Stimulated activated CD8-positive, alpha-beta memory T cell treated with anti-CD3 and anti-CD28 coated beads, Interleukin-12 subunit alpha, Interleukin-12 subunit beta, amount 100 ng/mL, for 4 hours (primary cell): ENCODE measurements around the gene FXYD4.
"Not testable (repeated sequence)": the region's sequence is repeated elsewhere in the genome, so short reads cannot be mapped to it uniquely, and the experiment has no call there.

Experiments
- DNase-seq: peaks from one replicate; pipeline ENCODE4 v3.0.0-alpha.2; 2020; ENCODE audit warnings: low read depth

The FXYD4 gene

GRCh38 chr10:43419997-43420368 is 48.5 kb downstream of the FXYD4 start:
- no peak for DNase-seq

GRCh38 chr10:43420369-43421200 is 49.1 kb downstream of the FXYD4 start:
- DNase-seq, result peak; percentile 71

GRCh38 chr10:43421201-43421507 is 49.7 kb downstream of the FXYD4 start:
- no peak for DNase-seq

- no peak for DNase-seq
These were observed 50.1 kb downstream of the FXYD4 start for GRCh38 chr10:43421519-43421918.

GRCh38 chr10:43421944-43422343 is 50.5 kb downstream of the FXYD4 start:
- not testable (repeated sequence) for DNase-seq

GRCh38 chr10:43424416-43424815 is 53.0 kb downstream of the FXYD4 start:
- no peak for DNase-seq
